GM23338 (cell line): ENCODE results near the gene FARS2. TPM values are rescaled to one million over a fixed set of nuclear protein-coding genes. Genes with fewer than 3 reads are reported as not detected.

ENCODE experiments used
- ATAC-seq: fragments of 200-7000 bp; cut with Tn5 transposase; 3 replicates; pipeline ENCODE4 v1.9.1; 2020
- DNase-seq: peaks from one replicate; pipeline ENCODE4 v3.0.0-alpha.2; 2015; ENCODE audit warnings: low spot score
- H2AFZ ChIP-seq: fragments of 200-600 bp; sonication (generic); 2 replicates; pipeline ENCODE4 v1.8.0; 2016; ENCODE audit warnings: antibody characterized with exemption, mild to moderate bottlenecking, moderate library complexity
- H3F3A ChIP-seq: fragments of 200-600 bp; sonication (generic); replicated peaks from 2 replicates; pipeline ENCODE4 v1.8.0; 2017; ENCODE audit warnings: antibody characterized with exemption, mixed run types, low read depth
- H3K27ac ChIP-seq: fragments of 200-600 bp; sonication (generic); 2 replicates; pipeline ENCODE4 v1.6.1; 2016; ENCODE audit warnings: low read depth
- H3K27me3 ChIP-seq: fragments of 200-600 bp; sonication (generic); 2 replicates; pipeline ENCODE4 v1.8.0; 2016; ENCODE audit warnings: mild to moderate bottlenecking, mixed run types, moderate library complexity; ENCODE audit not compliant: insufficient read depth
- H3K36me3 ChIP-seq: fragments of 200-600 bp; sonication (generic); 2 replicates; pipeline ENCODE4 v1.8.0; 2016; ENCODE audit warnings: mild to moderate bottlenecking; ENCODE audit not compliant: insufficient read depth
- H3K4me1 ChIP-seq: fragments of 200-600 bp; sonication (generic); 2 replicates; pipeline ENCODE4 v1.8.0; 2016; ENCODE audit warnings: mild to moderate bottlenecking, moderate library complexity; ENCODE audit not compliant: insufficient read depth
- H3K4me2 ChIP-seq: fragments of 200-600 bp; sonication (generic); 2 replicates; pipeline ENCODE4 v1.7.1; 2017; ENCODE audit warnings: mixed run types
- H3K4me3 ChIP-seq: fragments of 200-600 bp; sonication (generic); 2 replicates; pipeline ENCODE4 v1.6.1; 2016; ENCODE audit warnings: mixed run types
- H3K79me2 ChIP-seq: fragments of 200-600 bp; sonication (generic); replicated peaks from 2 replicates; pipeline ENCODE4 v1.8.0; 2017; ENCODE audit warnings: mild to moderate bottlenecking; ENCODE audit not compliant: insufficient read depth
- H3K9me2 ChIP-seq: fragments of 200-600 bp; sonication (generic); 2 replicates; pipeline ENCODE4 v1.8.0; 2017; ENCODE audit not compliant: insufficient read depth
- H4K20me1 ChIP-seq: fragments of 200-600 bp; sonication (generic); replicated peaks from 2 replicates; pipeline ENCODE4 v1.8.0; 2017; ENCODE audit warnings: mild to moderate bottlenecking; ENCODE audit not compliant: insufficient read depth
- H3K27ac Mint-ChIP-seq: 2 replicates; pipeline ENCODE4 v1.8.0; 2020; ENCODE audit warnings: inconsistent platforms, mild to moderate bottlenecking, moderate library complexity, mixed read lengths
- H3K27me3 Mint-ChIP-seq: 3 replicates; pipeline ENCODE4 v1.8.0; 2022; ENCODE audit warnings: low read depth, mild to moderate bottlenecking, moderate library complexity, mixed read lengths, inconsistent platforms; ENCODE audit not compliant: insufficient read depth, poor library complexity
- H3K36me3 Mint-ChIP-seq: 3 replicates; pipeline ENCODE4 v1.8.0; 2021; ENCODE audit warnings: low read depth, mild to moderate bottlenecking, inconsistent platforms, moderate library complexity, mixed read lengths
- H3K4me1 Mint-ChIP-seq: 3 replicates; pipeline ENCODE4 v1.8.0; 2020; ENCODE audit warnings: mild to moderate bottlenecking, inconsistent platforms, mixed read lengths
- H3K4me3 Mint-ChIP-seq: 3 replicates; pipeline ENCODE4 v1.8.0; 2021; ENCODE audit warnings: moderate library complexity, mild to moderate bottlenecking, inconsistent platforms, mixed read lengths
- H3K9me3 Mint-ChIP-seq: 3 replicates; pipeline ENCODE4 v1.8.0; 2020; ENCODE audit warnings: moderate library complexity, mild to moderate bottlenecking, inconsistent platforms, mixed read lengths
- CREB1 ChIP-seq: fragments of 250-450 bp; sonication (Bioruptor Pico); IDR thresholded peaks from 2 replicates; pipeline ENCODE4 v1.5.0; 2020; ENCODE audit warnings: low read depth, mild to moderate bottlenecking, moderate library complexity
- EZH2 ChIP-seq: fragments of 200-600 bp; sonication (generic); IDR thresholded peaks from one replicate; pipeline ENCODE4 v1.8.0; 2017; ENCODE audit warnings: antibody characterized with exemption, mild to moderate bottlenecking, low read depth; ENCODE audit not compliant: unreplicated experiment
- EZH2phosphoT487 ChIP-seq: fragments of 200-600 bp; sonication (generic); IDR thresholded peaks from one replicate; pipeline ENCODE4 v1.8.1; 2018; ENCODE audit warnings: antibody characterized with exemption; ENCODE audit not compliant: unreplicated experiment
- JUNB ChIP-seq: IDR thresholded peaks from one replicate; pipeline ENCODE4 v1.6.1; 2016; ENCODE audit warnings: antibody characterized with exemption; ENCODE audit not compliant: unreplicated experiment
- NANOG ChIP-seq: IDR thresholded peaks from 2 replicates; pipeline ENCODE4 v1.6.1; 2016; ENCODE audit warnings: antibody characterized with exemption, borderline replicate concordance
- POLR2AphosphoS5 ChIP-seq: IDR thresholded peaks from 2 replicates; pipeline ENCODE4 v1.6.1; 2016; ENCODE audit warnings: antibody characterized with exemption, low read depth
- STAT1 ChIP-seq: IDR thresholded peaks from one replicate; pipeline ENCODE4 v1.6.1; 2016; ENCODE audit warnings: antibody characterized with exemption; ENCODE audit not compliant: unreplicated experiment
- ZNF114 ChIP-seq: fragments of 250-450 bp; sonication (Bioruptor Pico); IDR thresholded peaks from 2 replicates; pipeline ENCODE4 v1.5.0; 2020; ENCODE audit warnings: mild to moderate bottlenecking, moderate library complexity
- ZNF331 ChIP-seq: fragments of 250-450 bp; sonication (Bioruptor Pico); IDR thresholded peaks from 2 replicates; pipeline ENCODE4 v1.5.0; 2020; ENCODE audit warnings: low read depth, mild to moderate bottlenecking, moderate library complexity
- ZNF462 ChIP-seq: fragments of 250-450 bp; sonication (Bioruptor Pico); IDR thresholded peaks from 2 replicates; pipeline ENCODE4 v1.5.0; 2020; ENCODE audit warnings: mild to moderate bottlenecking, moderate library complexity
- polyA plus RNA-seq: library from polyadenylated mRNA; unstranded; fragments of >200 nt; fragmentation: Nextera tagmentation; extraction: Ambion mirVana; gene quantifications from 2 replicates; pipeline ENCODE4 v1.2.1, GENCODE V29; 2016
- total RNA-seq: library from RNA; depleted of rRNA; stranded (reverse); fragments of >200 nt; shearing (Covaris generic); gene quantifications from 2 replicates; pipeline ENCODE4 v1.2.3, GENCODE V29; 2014
- TF ChIP-seq, protein P1 (sequence below): IDR thresholded peaks from 2 replicates; pipeline ENCODE4 v1.6.1; 2016; ENCODE audit warnings: antibody characterized with exemption
- TF ChIP-seq, protein P2 (sequence below), 2 experiments: fragments of 200-600 bp in 1 of 2; sonication (generic) in 1 of 2; conservative IDR thresholded peaks; 2 replicates each; pipeline versions ENCODE4 v1.5.1 to v1.6.1; 2016 to 2017; ENCODE audit warnings: antibody characterized with exemption in 2 of 2, low read depth in 2 of 2, mild to moderate bottlenecking in 2 of 2, moderate library complexity in 1 of 2
- TF ChIP-seq, protein P3 (sequence below): IDR thresholded peaks from one replicate; pipeline ENCODE4 v1.6.1; 2018; ENCODE audit warnings: antibody characterized with exemption; ENCODE audit not compliant: unreplicated experiment

FARS2 gene
- total and polyA plus RNA-seq, 2 experiments from 2014 or later, result 7.6 to 19.0 TPM

GRCh38 chr6:5333658-5334057 is 72.3 kb downstream of the FARS2 start:
- Mint-ChIP-seq H3K4me1 (peaks cover 4% of the 10 kb centered on the region), H3K9me3 (no peaks in the 10 kb centered on the region), H3K36me3 (no peaks in the 10 kb centered on the region), H3K27me3 (peaks cover 3% of the 10 kb centered on the region), H3K4me3 (no peak overlapping the region), H3K27ac (no peak overlapping the region)
- H3K4me1 ChIP-seq, result peaks cover 3% of the 10 kb centered on the region; the same call in 1 of the 2 replicates
- TF ChIP-seq ZNF331 (CRISPR knock-in tag) (no peak), NANOG (no peak), ZNF462 (CRISPR knock-in tag) (no peak), EZH2phosphoT487 (no peak), EZH2 (no peak), JUNB (no peak), STAT1 (no peak), POLR2AphosphoS5 (no peak), ZNF114 (no peak), CREB1 (CRISPR knock-in tag) (no peak)
- TF ChIP-seq, protein P1, sequence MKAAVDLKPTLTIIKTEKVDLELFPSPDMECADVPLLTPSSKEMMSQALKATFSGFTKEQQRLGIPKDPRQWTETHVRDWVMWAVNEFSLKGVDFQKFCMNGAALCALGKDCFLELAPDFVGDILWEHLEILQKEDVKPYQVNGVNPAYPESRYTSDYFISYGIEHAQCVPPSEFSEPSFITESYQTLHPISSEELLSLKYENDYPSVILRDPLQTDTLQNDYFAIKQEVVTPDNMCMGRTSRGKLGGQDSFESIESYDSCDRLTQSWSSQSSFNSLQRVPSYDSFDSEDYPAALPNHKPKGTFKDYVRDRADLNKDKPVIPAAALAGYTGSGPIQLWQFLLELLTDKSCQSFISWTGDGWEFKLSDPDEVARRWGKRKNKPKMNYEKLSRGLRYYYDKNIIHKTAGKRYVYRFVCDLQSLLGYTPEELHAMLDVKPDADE, result no peak
- TF ChIP-seq, protein P2, sequence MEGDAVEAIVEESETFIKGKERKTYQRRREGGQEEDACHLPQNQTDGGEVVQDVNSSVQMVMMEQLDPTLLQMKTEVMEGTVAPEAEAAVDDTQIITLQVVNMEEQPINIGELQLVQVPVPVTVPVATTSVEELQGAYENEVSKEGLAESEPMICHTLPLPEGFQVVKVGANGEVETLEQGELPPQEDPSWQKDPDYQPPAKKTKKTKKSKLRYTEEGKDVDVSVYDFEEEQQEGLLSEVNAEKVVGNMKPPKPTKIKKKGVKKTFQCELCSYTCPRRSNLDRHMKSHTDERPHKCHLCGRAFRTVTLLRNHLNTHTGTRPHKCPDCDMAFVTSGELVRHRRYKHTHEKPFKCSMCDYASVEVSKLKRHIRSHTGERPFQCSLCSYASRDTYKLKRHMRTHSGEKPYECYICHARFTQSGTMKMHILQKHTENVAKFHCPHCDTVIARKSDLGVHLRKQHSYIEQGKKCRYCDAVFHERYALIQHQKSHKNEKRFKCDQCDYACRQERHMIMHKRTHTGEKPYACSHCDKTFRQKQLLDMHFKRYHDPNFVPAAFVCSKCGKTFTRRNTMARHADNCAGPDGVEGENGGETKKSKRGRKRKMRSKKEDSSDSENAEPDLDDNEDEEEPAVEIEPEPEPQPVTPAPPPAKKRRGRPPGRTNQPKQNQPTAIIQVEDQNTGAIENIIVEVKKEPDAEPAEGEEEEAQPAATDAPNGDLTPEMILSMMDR (conservative IDR thresholded peaks at IDR 0.05; ENCODE audit: low read depth in 2 of 2), result no peak
- TF ChIP-seq, protein P3, sequence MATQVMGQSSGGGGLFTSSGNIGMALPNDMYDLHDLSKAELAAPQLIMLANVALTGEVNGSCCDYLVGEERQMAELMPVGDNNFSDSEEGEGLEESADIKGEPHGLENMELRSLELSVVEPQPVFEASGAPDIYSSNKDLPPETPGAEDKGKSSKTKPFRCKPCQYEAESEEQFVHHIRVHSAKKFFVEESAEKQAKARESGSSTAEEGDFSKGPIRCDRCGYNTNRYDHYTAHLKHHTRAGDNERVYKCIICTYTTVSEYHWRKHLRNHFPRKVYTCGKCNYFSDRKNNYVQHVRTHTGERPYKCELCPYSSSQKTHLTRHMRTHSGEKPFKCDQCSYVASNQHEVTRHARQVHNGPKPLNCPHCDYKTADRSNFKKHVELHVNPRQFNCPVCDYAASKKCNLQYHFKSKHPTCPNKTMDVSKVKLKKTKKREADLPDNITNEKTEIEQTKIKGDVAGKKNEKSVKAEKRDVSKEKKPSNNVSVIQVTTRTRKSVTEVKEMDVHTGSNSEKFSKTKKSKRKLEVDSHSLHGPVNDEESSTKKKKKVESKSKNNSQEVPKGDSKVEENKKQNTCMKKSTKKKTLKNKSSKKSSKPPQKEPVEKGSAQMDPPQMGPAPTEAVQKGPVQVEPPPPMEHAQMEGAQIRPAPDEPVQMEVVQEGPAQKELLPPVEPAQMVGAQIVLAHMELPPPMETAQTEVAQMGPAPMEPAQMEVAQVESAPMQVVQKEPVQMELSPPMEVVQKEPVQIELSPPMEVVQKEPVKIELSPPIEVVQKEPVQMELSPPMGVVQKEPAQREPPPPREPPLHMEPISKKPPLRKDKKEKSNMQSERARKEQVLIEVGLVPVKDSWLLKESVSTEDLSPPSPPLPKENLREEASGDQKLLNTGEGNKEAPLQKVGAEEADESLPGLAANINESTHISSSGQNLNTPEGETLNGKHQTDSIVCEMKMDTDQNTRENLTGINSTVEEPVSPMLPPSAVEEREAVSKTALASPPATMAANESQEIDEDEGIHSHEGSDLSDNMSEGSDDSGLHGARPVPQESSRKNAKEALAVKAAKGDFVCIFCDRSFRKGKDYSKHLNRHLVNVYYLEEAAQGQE, result no peak
- no peak for ATAC-seq
- peaks cover 7% of the 10 kb centered on the region for H3K79me2 ChIP-seq
- DNase-seq, result no peak
- H2AFZ ChIP-seq, result no peak overlapping the region
- H3K36me3 ChIP-seq, result no peaks in the 10 kb centered on the region
- H3K27ac ChIP-seq, result no peak overlapping the region
- no peak overlapping the region for H3K4me2 ChIP-seq
- H3K4me3 ChIP-seq, result no peak overlapping the region
- H3K9me2 ChIP-seq, result no peaks in the 10 kb centered on the region
- H3K27me3 ChIP-seq, result no peaks in the 10 kb centered on the region
- H3F3A ChIP-seq, result no peaks in the 10 kb centered on the region
- H4K20me1 ChIP-seq, result 0 out of 2 replicates have a peak, but pooled peaks cover 3% of the 10 kb centered on the region
